ENCODE data around the gene APOB. TPM values are rescaled to one million over a fixed set of nuclear protein-coding genes. Genes with fewer than 3 reads are reported as not detected.

APOB gene
- total RNA-seq, 1 donor from 2014 or later, result not detected

GRCh38 chr2:21037671-21038108 lies 6.2 kb downstream of the APOB start:
- Mint-ChIP-seq H3K9me3 (no peaks in the 10 kb centered on the region), H3K4me3 (no peak overlapping the region), H3K36me3 (ENCODE audit: low read depth) (no peaks in the 10 kb centered on the region), H3K27ac (no peak overlapping the region), H3K27me3 (peaks cover 10% of the 10 kb centered on the region), H3K4me1 (no peaks in the 10 kb centered on the region)
- POLR2A ChIA-PET, result no interaction called here
- no peak for TF ChIP-seq CTCF (IDR thresholded peaks at IDR 0.05)
- ATAC-seq (ENCODE audit: low read depth), result no peak
- intact Hi-C loops (cut with micrococcal nuclease), result no loop called here
- CTCF ChIA-PET, result no interaction called here
- DNase-seq, result no peak

GRCh38 chr2:21036708-21037670 lies 6.9 kb downstream of the APOB start:
- Mint-ChIP-seq H3K27me3 (peaks cover 9% of the 10 kb centered on the region), H3K36me3 (ENCODE audit: low read depth) (no peaks in the 10 kb centered on the region), H3K9me3 (no peaks in the 10 kb centered on the region), H3K4me3 (no peak overlapping the region), H3K27ac (no peak overlapping the region), H3K4me1 (no peaks in the 10 kb centered on the region)
- CTCF ChIA-PET, result no interaction called here
- no peak for TF ChIP-seq CTCF (IDR thresholded peaks at IDR 0.05)
- POLR2A ChIA-PET, result no interaction called here
- ATAC-seq (ENCODE audit: low read depth) (no peak), DNase-seq (no peak)
- intact Hi-C loops (cut with micrococcal nuclease), result no loop called here

- Mint-ChIP-seq H3K27ac (no peak overlapping the region), H3K4me1 (no peaks in the 10 kb centered on the region), H3K36me3 (ENCODE audit: low read depth) (no peaks in the 10 kb centered on the region), H3K4me3 (no peak overlapping the region), H3K27me3 (peaks cover 9% of the 10 kb centered on the region), H3K9me3 (no peaks in the 10 kb centered on the region)
- TF ChIP-seq CTCF (IDR thresholded peaks at IDR 0.05), result no peak
- ChIA-PET POLR2A (no interaction called here), CTCF (no interaction called here)
- intact Hi-C loops (cut with micrococcal nuclease), result no loop called here
- DNase-seq (no peak), ATAC-seq (ENCODE audit: low read depth) (no peak)
Observed at GRCh38 chr2:21035974-21036707, 7.7 kb downstream of the APOB start.

- H3K4me3 Mint-ChIP-seq, result no peak overlapping the region
- no peak for ATAC-seq (ENCODE audit: low read depth)
- intact Hi-C loops (cut with micrococcal nuclease), result no loop called here
- ChIA-PET POLR2A (no interaction called here), CTCF (no interaction called here)
- no peak for DNase-seq
- no peaks in the 10 kb centered on the region for H3K4me1 Mint-ChIP-seq
- no peak for TF ChIP-seq CTCF (IDR thresholded peaks at IDR 0.05)
- no peaks in the 10 kb centered on the region for H3K9me3 Mint-ChIP-seq
- peaks cover 10% of the 10 kb centered on the region for H3K27me3 Mint-ChIP-seq
- H3K36me3 Mint-ChIP-seq (ENCODE audit: low read depth), result no peaks in the 10 kb centered on the region
- no peak overlapping the region for H3K27ac Mint-ChIP-seq
Observed at GRCh38 chr2:21035282-21035973, 8.4 kb downstream of the APOB start.

GRCh38 chr2:21034972-21035279 lies 8.9 kb downstream of the APOB start:
- no peak for TF ChIP-seq CTCF (IDR thresholded peaks at IDR 0.05)
- ChIA-PET POLR2A (no interaction called here), CTCF (interaction anchor here (1.2 kb wide), 1 partner anchor 8 kb away, joined by 3 read pairs; no protein-coding TSS in a partner anchor)
- no peaks in the 10 kb centered on the region for H3K9me3 Mint-ChIP-seq
- intact Hi-C loops (cut with micrococcal nuclease), result no loop called here
- H3K4me3 Mint-ChIP-seq, result no peak overlapping the region
- no peaks in the 10 kb centered on the region for H3K4me1 Mint-ChIP-seq
- no peak overlapping the region for H3K27ac Mint-ChIP-seq
- peaks cover 10% of the 10 kb centered on the region for H3K27me3 Mint-ChIP-seq
- ATAC-seq (ENCODE audit: low read depth), result no peak
- no peak for DNase-seq
- no peaks in the 10 kb centered on the region for H3K36me3 Mint-ChIP-seq (ENCODE audit: low read depth)
